ENCODE results near the gene TACC3. TPM values are rescaled to one million over a fixed set of nuclear protein-coding genes. Genes with fewer than 3 reads are reported as not detected.

Gene TACC3
- total RNA-seq, 2 donors from 2014 or later: 20.6 to 99.7 TPM

GRCh38 chr4:1756079-1756478 is 34.8 kb downstream of the TACC3 start:
- no peak overlapping the region for H3K4me3 ChIP-seq
- no peak for DNase-seq
- H3K9me3 ChIP-seq: no peaks in the 10 kb centered on the region
- peaks cover 13% of the 10 kb centered on the region for H3K4me1 ChIP-seq
- no peak for TF ChIP-seq CTCF (IDR thresholded peaks at IDR 0.05)
- no peak overlapping the region for H3K27ac ChIP-seq
- H3K27me3 ChIP-seq: no peaks in the 10 kb centered on the region
- H3K36me3 ChIP-seq: no peaks in the 10 kb centered on the region
- H3K9ac ChIP-seq (ENCODE audit: low read depth in 2 of 2, low read length in 2 of 2): no peak overlapping the region
- intact Hi-C loops (cut with DNase I): loop anchor here (10.0 kb wide), 1 partner anchor 439 kb away; no protein-coding TSS in a partner anchor

GRCh38 chr4:1756893-1757779 is 35.8 kb downstream of the TACC3 start:
- Histone ChIP-seq H3K9me3 (no peaks in the 10 kb centered on the region), H3K4me3 (no peak overlapping the region), H3K9ac (ENCODE audit: low read depth in 2 of 2, low read length in 2 of 2) (no peak overlapping the region), H3K27ac (no peak overlapping the region), H3K27me3 (peaks cover under 1% of the 10 kb centered on the region), H3K4me1 (peaks cover 7% of the 10 kb centered on the region), H3K36me3 (no peaks in the 10 kb centered on the region)
- no peak for TF ChIP-seq CTCF (IDR thresholded peaks at IDR 0.05)
- intact Hi-C loops (cut with DNase I): loop anchor here (10.0 kb wide), 1 partner anchor 438 kb away; no protein-coding TSS in a partner anchor
- DNase-seq: no peak

- H3K4me3 ChIP-seq: no peak overlapping the region
- no peak for DNase-seq
- H3K9me3 ChIP-seq: no peaks in the 10 kb centered on the region
- no peak for TF ChIP-seq CTCF (IDR thresholded peaks at IDR 0.05)
- no peaks in the 10 kb centered on the region for H3K36me3 ChIP-seq
- H3K27ac ChIP-seq: no peak overlapping the region
- H3K9ac ChIP-seq (ENCODE audit: low read depth in 2 of 2, low read length in 2 of 2): no peak overlapping the region
- H3K27me3 ChIP-seq: peaks cover 8% of the 10 kb centered on the region
- H3K4me1 ChIP-seq: peaks cover under 1% of the 10 kb centered on the region
- intact Hi-C loops (cut with DNase I): loop anchor here (10.0 kb wide), 1 partner anchor 437 kb away; no protein-coding TSS in a partner anchor
Measured at GRCh38 chr4:1757836-1758235, 36.5 kb downstream of the TACC3 start.

GRCh38 chr4:1758306-1759121 is 37.2 kb downstream of the TACC3 start:
- no peak for DNase-seq
- Histone ChIP-seq H3K4me1 (peaks cover under 1% of the 10 kb centered on the region), H3K27me3 (peaks cover 12% of the 10 kb centered on the region), H3K4me3 (no peak overlapping the region), H3K9me3 (no peaks in the 10 kb centered on the region), H3K9ac (ENCODE audit: low read depth in 2 of 2, low read length in 2 of 2) (no peak overlapping the region), H3K27ac (no peak overlapping the region), H3K36me3 (no peaks in the 10 kb centered on the region)
- intact Hi-C loops (cut with DNase I): loop anchor here (10.0 kb wide), 1 partner anchor 436 kb away; no protein-coding TSS in a partner anchor
- TF ChIP-seq CTCF (IDR thresholded peaks at IDR 0.05): no peak

GRCh38 chr4:1759170-1759817 is 38.0 kb downstream of the TACC3 start:
- Histone ChIP-seq H3K27me3 (peaks cover 20% of the 10 kb centered on the region), H3K9me3 (no peaks in the 10 kb centered on the region), H3K27ac (no peak overlapping the region), H3K4me3 (no peak overlapping the region), H3K36me3 (no peaks in the 10 kb centered on the region), H3K4me1 (peaks cover 4% of the 10 kb centered on the region), H3K9ac (ENCODE audit: low read depth in 2 of 2, low read length in 2 of 2) (no peak overlapping the region)
- no peak for TF ChIP-seq CTCF (IDR thresholded peaks at IDR 0.05)
- intact Hi-C loops (cut with DNase I): loop anchor here (10.0 kb wide), 1 partner anchor 436 kb away; no protein-coding TSS in a partner anchor
- DNase-seq: no peak
